Trophoblast cell (in vitro differentiated cells and primary cell): ENCODE measurements around the gene LRMDA.

Experiments
- DNase-seq, 2 donors: peaks; one replicate each; pipeline ENCODE4 v3.0.0-alpha.2; 2016
- H2AFZ ChIP-seq: 2 replicates; pipeline ENCODE4 v1.6.1; 2013; ENCODE audit warnings: low read length, moderate library complexity, mild to moderate bottlenecking; ENCODE audit not compliant: insufficient read depth, poor library complexity
- H2AK5ac ChIP-seq: 2 replicates; pipeline ENCODE4 v1.6.1; 2013; ENCODE audit warnings: mild to moderate bottlenecking, low read length
- H2BK120ac ChIP-seq: 2 replicates; pipeline ENCODE4 v1.6.1; 2013; ENCODE audit warnings: low read length, mild to moderate bottlenecking, moderate library complexity; ENCODE audit not compliant: insufficient read depth, poor library complexity
- H2BK12ac ChIP-seq: 2 replicates; pipeline ENCODE4 v1.6.1; 2013; ENCODE audit warnings: mild to moderate bottlenecking, low read length, moderate library complexity
- H2BK5ac ChIP-seq: 2 replicates; pipeline ENCODE4 v1.6.1; 2013; ENCODE audit warnings: low read length, low read depth, moderate library complexity, mild to moderate bottlenecking; ENCODE audit not compliant: poor library complexity
- H3K14ac ChIP-seq: 2 replicates; pipeline ENCODE4 v1.6.1; 2013; ENCODE audit warnings: mild to moderate bottlenecking, low read length
- H3K18ac ChIP-seq: 2 replicates; pipeline ENCODE4 v1.6.1; 2013; ENCODE audit warnings: mild to moderate bottlenecking, low read length
- H3K23ac ChIP-seq: 2 replicates; pipeline ENCODE4 v1.6.1; 2013; ENCODE audit warnings: low read length
- H3K27ac ChIP-seq: 2 replicates; pipeline ENCODE4 v1.5.1; 2013; ENCODE audit warnings: low read depth, mild to moderate bottlenecking, inconsistent platforms, low read length, moderate library complexity
- H3K27me3 ChIP-seq: 2 replicates; pipeline ENCODE4 v1.6.1; 2013; ENCODE audit warnings: inconsistent platforms, mild to moderate bottlenecking, low read length, moderate library complexity; ENCODE audit not compliant: insufficient read depth
- H3K36me3 ChIP-seq, 2 experiments: 1 replicate in 1 of 2; 2 replicates in 1 of 2; pipeline ENCODE4 v1.6.1; 2013; ENCODE audit warnings: low read length in 2 of 2, mild to moderate bottlenecking in 2 of 2, moderate library complexity in 1 of 2; ENCODE audit not compliant: insufficient read depth in 2 of 2, control insufficient read depth in 1 of 2
- H3K4ac ChIP-seq: 2 replicates; pipeline ENCODE4 v1.6.1; 2013; ENCODE audit warnings: low read depth, mild to moderate bottlenecking, low read length, moderate library complexity
- H3K4me1 ChIP-seq, 2 experiments: 1 replicate in 1 of 2; 2 replicates in 1 of 2; pipeline ENCODE4 v1.6.1; 2013; ENCODE audit warnings: low read length in 2 of 2, mild to moderate bottlenecking in 2 of 2, moderate library complexity in 1 of 2; ENCODE audit not compliant: insufficient read depth in 2 of 2, control insufficient read depth in 1 of 2
- H3K4me2 ChIP-seq: 2 replicates; pipeline ENCODE4 v1.6.1; 2013; ENCODE audit warnings: inconsistent platforms, mild to moderate bottlenecking, low read length, moderate library complexity
- H3K4me3 ChIP-seq: 2 replicates; pipeline ENCODE4 v1.5.1; 2013; ENCODE audit warnings: mild to moderate bottlenecking, low read depth, low read length, inconsistent platforms
- H3K79me1 ChIP-seq: one replicate; pipeline ENCODE4 v1.6.1; 2013; ENCODE audit warnings: low read length
- H3K79me2 ChIP-seq: 2 replicates; pipeline ENCODE4 v1.6.1; 2013; ENCODE audit warnings: low read length, mild to moderate bottlenecking; ENCODE audit not compliant: control insufficient read depth, insufficient read depth, poor library complexity
- H3K9ac ChIP-seq: 2 replicates; pipeline ENCODE4 v1.6.1; 2013; ENCODE audit warnings: mild to moderate bottlenecking, low read length
- H3K9me3 ChIP-seq: 2 replicates; pipeline ENCODE4 v1.6.1; 2013; ENCODE audit warnings: low read depth, mild to moderate bottlenecking, control low read depth, inconsistent platforms, low read length; ENCODE audit not compliant: insufficient read depth
- H4K12ac ChIP-seq: 2 replicates; pipeline ENCODE4 v1.6.1; 2013; ENCODE audit warnings: low read depth, mild to moderate bottlenecking, low read length, moderate library complexity
- H4K8ac ChIP-seq: 2 replicates; pipeline ENCODE4 v1.6.1; 2013; ENCODE audit warnings: low read depth, mild to moderate bottlenecking, low read length, moderate library complexity
- H4K91ac ChIP-seq: one replicate; pipeline ENCODE4 v1.6.1; 2013; ENCODE audit warnings: low read depth, mild to moderate bottlenecking, low read length, moderate library complexity
- WGBS: extraction: QIAGEN DNeasy Blood & Tissue Kit; methylation state at CpG from one replicate; pipeline ENCODE4 v1.1.7; 2013; ENCODE audit warnings: missing lambda C conversion rate; ENCODE audit not compliant: insufficient read length, insufficient coverage; ENCODE audit errors: extremely low coverage; 5-methylcytosine and 5-hydroxymethylcytosine counted together

Gene LRMDA

DNA sequence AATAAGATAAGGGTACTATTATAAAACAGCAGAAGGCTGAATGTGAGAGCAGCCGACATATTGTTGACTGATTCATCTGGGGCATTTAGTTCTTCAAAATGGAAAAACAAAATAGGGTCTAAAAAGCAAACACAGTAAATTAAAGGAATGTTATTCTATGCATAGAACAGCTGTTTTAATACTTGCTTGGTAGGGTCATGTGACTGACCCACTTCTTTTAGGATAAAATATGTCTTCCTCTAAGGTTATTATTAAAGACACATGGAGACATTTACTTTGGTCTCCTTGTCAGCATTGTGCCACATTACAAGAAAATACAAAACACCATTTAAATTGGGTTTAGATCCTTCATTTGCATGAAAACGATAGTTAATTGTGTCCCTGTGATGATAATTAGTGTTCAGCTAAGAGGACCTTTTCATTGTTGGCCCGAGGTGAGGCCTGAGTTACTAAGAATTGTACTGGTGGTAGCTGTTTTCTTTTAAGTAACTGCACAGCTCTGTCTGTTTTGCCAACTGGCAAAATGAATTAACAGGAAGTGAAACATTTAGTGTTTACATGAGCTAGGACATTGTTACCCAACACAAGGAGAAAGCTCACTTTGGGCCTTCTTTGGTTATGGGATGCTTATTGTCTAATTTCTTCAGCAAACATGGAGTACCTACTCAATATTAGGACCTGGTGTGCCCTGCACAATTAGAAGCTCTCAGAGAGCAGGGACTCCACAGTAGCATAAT, 764.4 kb downstream of the LRMDA start:
- no peak for DNase-seq
- Histone ChIP-seq H3K79me2 (no peaks in the 10 kb centered on the region), H3K36me3 (no peaks in the 10 kb centered on the region)

GRCh38 chr10:76197293-76197692, 765.9 kb downstream of the LRMDA start:
- H3K27ac ChIP-seq: no peak overlapping the region
- DNase-seq: no peak
- no peak overlapping the region for H3K9ac ChIP-seq
- no peaks in the 10 kb centered on the region for H3K79me1 ChIP-seq
- H3K18ac ChIP-seq: no peak overlapping the region
- H3K79me2 ChIP-seq: no peaks in the 10 kb centered on the region
- H3K4ac ChIP-seq: no peak overlapping the region
- no peak overlapping the region for H4K91ac ChIP-seq
- no CpG with 5 or more reads among the region's 4 CpGs for WGBS
- no peak overlapping the region for H2BK12ac ChIP-seq
- H3K36me3 ChIP-seq: no peaks in the 10 kb centered on the region
- H3K4me3 ChIP-seq: no peak overlapping the region
- no peak overlapping the region for H2BK120ac ChIP-seq
- no peak overlapping the region for H4K12ac ChIP-seq
- peaks cover 0 to under 1% of the 10 kb centered on the region in 2 experiments for H3K4me1 ChIP-seq
- H3K4me2 ChIP-seq: no peak overlapping the region
- H3K14ac ChIP-seq: no peak overlapping the region
- H2BK5ac ChIP-seq: no peak overlapping the region
- no peak overlapping the region for H3K23ac ChIP-seq
- no peaks in the 10 kb centered on the region for H3K27me3 ChIP-seq
- H2AK5ac ChIP-seq: no peak overlapping the region
- no peak overlapping the region for H2AFZ ChIP-seq
- no peaks in the 10 kb centered on the region for H3K9me3 ChIP-seq
- no peak overlapping the region for H4K8ac ChIP-seq

More for the DNA sequence above, 764.4 kb downstream of the LRMDA start:
- Histone ChIP-seq H3K23ac (no peak overlapping the region), H3K18ac (no peak overlapping the region), H3K27ac (no peak overlapping the region), H3K4me3 (no peak overlapping the region), H2AK5ac (no peak overlapping the region), H3K4me1 (peaks cover 6 to 9% of the 10 kb centered on the region in 2 experiments), H3K4ac (no peak overlapping the region), H4K91ac (no peak overlapping the region), H3K9ac (no peak overlapping the region), H3K9me3 (no peaks in the 10 kb centered on the region), H4K12ac (no peak overlapping the region), H3K79me1 (peaks cover 3% of the 10 kb centered on the region), H4K8ac (no peak overlapping the region), H3K14ac (no peak overlapping the region), H2AFZ (no peak overlapping the region), H2BK12ac (no peak overlapping the region), H2BK120ac (no peak overlapping the region), H2BK5ac (no peak overlapping the region), H3K4me2 (no peak overlapping the region), H3K27me3 (no peaks in the 10 kb centered on the region)
- WGBS: no CpG with 5 or more reads among the region's 3 CpGs

DNA sequence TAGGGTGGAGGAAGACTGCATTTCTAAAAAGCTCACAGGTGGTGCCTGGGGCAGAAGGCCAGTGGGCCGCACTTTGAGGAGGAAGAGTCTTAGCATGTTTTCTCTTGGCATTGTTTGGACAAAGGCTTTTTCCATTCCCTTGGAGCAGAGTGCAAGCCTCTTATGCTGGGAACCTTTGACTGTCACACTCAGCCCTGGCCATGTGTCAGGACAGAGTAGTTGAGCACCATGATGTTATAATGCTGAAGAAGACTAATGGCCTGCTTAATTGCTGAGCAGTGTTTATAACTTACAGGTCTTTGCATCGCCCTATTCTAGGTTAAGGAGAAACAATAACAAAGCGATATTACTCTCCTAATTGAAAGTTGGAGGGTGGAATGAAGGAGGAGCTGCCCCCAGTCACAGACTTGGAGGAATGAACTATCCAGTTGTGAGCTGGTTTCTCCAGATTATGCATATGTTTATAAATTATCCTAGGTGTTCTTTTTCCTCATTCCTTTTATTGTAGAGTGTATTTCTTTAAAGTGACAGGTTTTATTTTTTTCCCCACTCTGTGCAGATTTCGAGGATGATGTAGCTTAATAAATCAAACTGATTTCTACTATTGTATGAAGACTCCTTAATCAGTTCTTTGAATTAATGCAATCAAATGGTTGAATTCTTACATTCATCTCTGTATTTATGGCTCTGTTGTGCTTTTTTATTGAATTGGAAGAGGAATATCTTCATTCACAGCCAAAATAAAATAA, 767.0 kb downstream of the LRMDA start:
- Histone ChIP-seq H3K27ac (no peak overlapping the region), H2BK12ac (no peak overlapping the region), H3K23ac (no peak overlapping the region), H3K4me2 (no peak overlapping the region), H4K91ac (no peak overlapping the region), H4K8ac (no peak overlapping the region), H3K79me1 (no peaks in the 10 kb centered on the region), H3K27me3 (no peaks in the 10 kb centered on the region), H3K36me3 (no peaks in the 10 kb centered on the region), H3K4ac (no peak overlapping the region), H2BK5ac (no peak overlapping the region), H3K9me3 (peaks cover under 1% of the 10 kb centered on the region), H2AK5ac (no peak overlapping the region), H2AFZ (no peak overlapping the region), H2BK120ac (no peak overlapping the region), H3K4me1 (no peaks in the 10 kb centered on the region), H3K79me2 (no peaks in the 10 kb centered on the region), H3K18ac (no peak overlapping the region), H4K12ac (no peak overlapping the region), H3K14ac (no peak overlapping the region), H3K9ac (no peak overlapping the region), H3K4me3 (no peak overlapping the region)
- DNase-seq: no peak
- WGBS: no CpG with 5 or more reads among the region's 4 CpGs

DNA sequence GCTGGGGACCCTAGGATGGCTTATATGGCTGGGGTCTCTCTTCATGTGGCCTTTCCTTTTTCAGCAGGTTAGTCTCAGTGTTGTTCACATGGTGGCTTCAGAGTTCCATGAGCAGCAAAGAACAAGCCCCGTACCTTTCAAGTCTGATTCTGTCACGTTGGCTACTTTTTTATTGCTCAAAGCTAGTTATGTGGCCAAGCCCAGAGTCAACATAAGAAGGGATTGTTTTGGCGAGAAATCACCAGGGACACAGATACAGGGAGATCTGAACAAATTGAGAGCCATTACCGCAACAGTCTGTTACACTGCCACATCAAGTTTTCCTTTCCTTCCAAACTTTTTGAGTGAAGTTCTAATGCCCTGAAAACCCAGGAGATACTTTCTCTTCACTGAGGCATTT, 770.5 kb downstream of the LRMDA start:
- Histone ChIP-seq H3K36me3 (no peaks in the 10 kb centered on the region), H3K79me1 (no peaks in the 10 kb centered on the region), H4K12ac (no peak overlapping the region), H3K27me3 (no peaks in the 10 kb centered on the region), H2BK5ac (no peak overlapping the region), H4K91ac (no peak overlapping the region), H3K27ac (no peak overlapping the region), H2BK12ac (no peak overlapping the region), H3K14ac (no peak overlapping the region), H3K4me3 (no peak overlapping the region), H3K4ac (no peak overlapping the region), H3K4me2 (no peak overlapping the region), H3K23ac (no peak overlapping the region), H3K79me2 (no peaks in the 10 kb centered on the region), H3K4me1 (no peaks in the 10 kb centered on the region), H2AFZ (no peak overlapping the region), H3K18ac (no peak overlapping the region), H3K9ac (no peak overlapping the region), H2BK120ac (no peak overlapping the region), H3K9me3 (peaks cover 4% of the 10 kb centered on the region), H2AK5ac (no peak overlapping the region), H4K8ac (no peak overlapping the region)
- no peak for DNase-seq
- WGBS: no CpG with 5 or more reads among the region's 4 CpGs
